ENCODE results near the gene RRP7A. TPM values are rescaled to one million over a fixed set of nuclear protein-coding genes. Genes with fewer than 3 reads are reported as not detected.
"Not testable (repeated sequence)": the region's sequence is repeated elsewhere in the genome, so short reads cannot be mapped to it uniquely, and the experiment has no call there.

The RRP7A gene
- total and polyA plus RNA-seq, 5 donors from 2014 or later = 29.8 to 56.0 (median 47.3) TPM

DNA sequence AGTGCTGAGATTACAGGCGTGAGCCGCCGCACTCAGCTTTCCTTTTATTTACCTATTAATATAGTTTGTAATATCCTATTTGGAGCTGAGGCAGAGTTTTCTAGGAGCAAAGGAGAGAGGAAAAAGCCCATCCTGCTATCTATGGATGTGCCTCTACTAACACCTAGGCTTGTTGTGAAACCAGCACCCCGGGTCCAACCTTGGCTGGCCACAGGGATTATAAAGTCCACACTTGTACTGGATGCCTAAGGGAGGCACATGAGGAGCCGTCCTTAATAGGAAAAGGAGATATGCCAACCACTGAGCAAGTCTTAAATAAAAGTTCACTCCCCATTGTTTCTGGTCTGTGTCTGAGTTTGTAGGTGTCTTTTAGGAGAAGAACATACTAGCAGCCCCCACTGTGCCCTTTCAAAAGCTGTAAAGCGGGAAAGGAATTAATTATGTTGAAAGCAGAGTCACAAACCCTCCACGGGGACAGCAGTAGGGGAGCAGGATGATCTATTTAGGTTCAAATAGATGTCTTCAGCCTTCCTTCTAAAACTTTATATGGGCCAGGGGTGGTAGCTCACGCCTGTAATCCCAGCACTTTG is 29.3 kb downstream of the RRP7A start:
- H3K27me3 ChIP-seq (ENCODE audit: control insufficient read depth, insufficient read depth, low read length) = no peaks in the 10 kb centered on the region
- Mint-ChIP-seq H3K27ac (no peak overlapping the region), H3K4me3 (no peak overlapping the region), H3K27me3 (peaks cover 16% of the 10 kb centered on the region), H3K4me1 (peaks cover 0 to 2% (median 0%) of the 10 kb centered on the region in 4 donors), H3K9me3 (no peaks in the 10 kb centered on the region), H3K36me3 (no peaks in the 10 kb centered on the region)
- H3K9me3 ChIP-seq (ENCODE audit: control insufficient read depth in 2 of 2, low read length in 2 of 2) = no peaks in the 10 kb centered on the region
- DNase-seq (no peak), ATAC-seq (ENCODE audit: low read depth in 2 of 2) (no peak)
- H3K4me1 ChIP-seq (ENCODE audit: control insufficient read depth, insufficient read depth, low read length, poor library complexity, severe bottlenecking) = no peaks in the 10 kb centered on the region
- no peak overlapping the region for H3K4me3 ChIP-seq (ENCODE audit: low read depth, low read length)
- no peak overlapping the region for H3K27ac ChIP-seq (ENCODE audit: insufficient read depth, low read length, poor library complexity, severe bottlenecking)
- no peaks in the 10 kb centered on the region for H3K36me3 ChIP-seq (ENCODE audit: control insufficient read depth, insufficient read depth, low read length)

DNA sequence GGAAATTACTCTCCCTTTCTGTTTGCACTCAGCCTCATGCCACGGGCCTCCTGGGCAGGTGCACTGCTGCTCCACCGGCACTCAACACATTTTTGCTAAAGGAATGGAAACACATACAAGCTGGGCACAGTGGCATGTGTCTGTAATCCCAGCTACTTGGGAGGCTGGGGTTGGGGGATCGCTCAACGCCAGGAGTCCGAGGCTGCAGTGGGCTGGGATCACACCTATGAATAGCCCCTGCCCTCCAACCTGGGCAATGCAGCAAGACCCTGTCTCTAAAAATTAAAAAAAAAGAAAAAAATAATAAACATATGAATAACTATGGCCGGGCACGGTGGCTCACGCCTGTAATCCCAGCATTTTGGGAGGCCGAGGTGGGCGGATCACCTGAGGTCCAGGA is 30.6 kb downstream of the RRP7A start:
- no peak for ATAC-seq (ENCODE audit: low read depth in 2 of 2)
- Histone ChIP-seq H3K27ac (ENCODE audit: insufficient read depth, low read length, poor library complexity, severe bottlenecking) (no peak overlapping the region), H3K4me3 (ENCODE audit: low read depth, low read length) (no peak overlapping the region), H3K36me3 (ENCODE audit: control insufficient read depth, insufficient read depth, low read length) (no peaks in the 10 kb centered on the region), H3K9me3 (ENCODE audit: control insufficient read depth in 2 of 2, low read length in 2 of 2) (no peaks in the 10 kb centered on the region), H3K4me1 (ENCODE audit: control insufficient read depth, insufficient read depth, low read length, poor library complexity, severe bottlenecking) (no peaks in the 10 kb centered on the region), H3K27me3 (ENCODE audit: control insufficient read depth, insufficient read depth, low read length) (no peaks in the 10 kb centered on the region)
- Mint-ChIP-seq H3K4me3 (no peak overlapping the region), H3K27ac (no peak overlapping the region), H3K36me3 (no peaks in the 10 kb centered on the region), H3K27me3 (peaks cover 10% of the 10 kb centered on the region), H3K4me1 (peaks cover 0 to 2% (median 0%) of the 10 kb centered on the region in 4 donors), H3K9me3 (no peaks in the 10 kb centered on the region)
- no peak for DNase-seq

- no peak overlapping the region for H3K4me3 ChIP-seq (ENCODE audit: low read depth, low read length)
- peaks cover 0 to 4% (median 1%) of the 10 kb centered on the region in 4 donors for H3K4me1 Mint-ChIP-seq
- no peaks in the 10 kb centered on the region for H3K4me1 ChIP-seq (ENCODE audit: control insufficient read depth, insufficient read depth, low read length, poor library complexity, severe bottlenecking)
- ATAC-seq (ENCODE audit: low read depth in 2 of 2) (no peak), DNase-seq (no peak)
- no peaks in the 10 kb centered on the region for H3K27me3 ChIP-seq (ENCODE audit: control insufficient read depth, insufficient read depth, low read length)
- H3K9me3 ChIP-seq (ENCODE audit: control insufficient read depth in 2 of 2, low read length in 2 of 2) = no peaks in the 10 kb centered on the region
- no peak overlapping the region for H3K4me3 Mint-ChIP-seq
- H3K27ac ChIP-seq (ENCODE audit: insufficient read depth, low read length, poor library complexity, severe bottlenecking) = no peak overlapping the region
- peaks cover 0 to 1% (median 0%) of the 10 kb centered on the region in 7 donors for H3K9me3 Mint-ChIP-seq
- H3K36me3 Mint-ChIP-seq = no peaks in the 10 kb centered on the region
- no peaks in the 10 kb centered on the region for H3K36me3 ChIP-seq (ENCODE audit: control insufficient read depth, insufficient read depth, low read length)
- H3K27ac Mint-ChIP-seq = no peak overlapping the region
- H3K27me3 Mint-ChIP-seq = peaks cover 19% of the 10 kb centered on the region
Observed at GRCh38 chr22:42484506-42484905, 35.1 kb downstream of the RRP7A start.

- not testable (repeated sequence) for ATAC-seq (ENCODE audit: low read depth in 2 of 2); H3K9me3 Mint-ChIP-seq
Observed at GRCh38 chr22:42483610-42484223, 35.9 kb downstream of the RRP7A start.

GRCh38 chr22:42475122-42475521 is 44.5 kb downstream of the RRP7A start:
- no peaks in the 10 kb centered on the region for H3K9me3 ChIP-seq (ENCODE audit: control insufficient read depth in 2 of 2, low read length in 2 of 2)
- H3K4me1 ChIP-seq (ENCODE audit: control insufficient read depth, insufficient read depth, low read length, poor library complexity, severe bottlenecking) = peaks cover 4% of the 10 kb centered on the region
- DNase-seq (no peak), ATAC-seq (ENCODE audit: low read depth in 2 of 2) (no peak)
- no peaks in the 10 kb centered on the region for H3K36me3 ChIP-seq (ENCODE audit: control insufficient read depth, insufficient read depth, low read length)
- H3K27ac ChIP-seq (ENCODE audit: insufficient read depth, low read length, poor library complexity, severe bottlenecking) = no peak overlapping the region
- Mint-ChIP-seq H3K27ac (peak overlapping the region in 1 of 3 donors; percentile 28), H3K4me3 (no peak overlapping the region), H3K4me1 (peaks cover 0 to 14% (median 11%) of the 10 kb centered on the region in 4 donors), H3K9me3 (no peaks in the 10 kb centered on the region), H3K27me3 (peaks cover 12% of the 10 kb centered on the region), H3K36me3 (no peaks in the 10 kb centered on the region)
- H3K4me3 ChIP-seq (ENCODE audit: low read depth, low read length) = no peak overlapping the region
- no peaks in the 10 kb centered on the region for H3K27me3 ChIP-seq (ENCODE audit: control insufficient read depth, insufficient read depth, low read length)

More at GRCh38 chr22:42483610-42484223, 35.9 kb downstream of the RRP7A start:
- H3K27me3 ChIP-seq (ENCODE audit: control insufficient read depth, insufficient read depth, low read length); H3K27ac ChIP-seq (ENCODE audit: insufficient read depth, low read length, poor library complexity, severe bottlenecking); H3K36me3 Mint-ChIP-seq; H3K27ac Mint-ChIP-seq; H3K9me3 ChIP-seq (ENCODE audit: control insufficient read depth in 2 of 2, low read length in 2 of 2); H3K4me3 ChIP-seq (ENCODE audit: low read depth, low read length); DNase-seq; H3K4me1 Mint-ChIP-seq; H3K4me3 Mint-ChIP-seq; H3K36me3 ChIP-seq (ENCODE audit: control insufficient read depth, insufficient read depth, low read length); H3K4me1 ChIP-seq (ENCODE audit: control insufficient read depth, insufficient read depth, low read length, poor library complexity, severe bottlenecking): not testable (repeated sequence)
- H3K27me3 Mint-ChIP-seq = peaks cover 20% of the 10 kb centered on the region

- peak in 1 of 2 donors; percentile 39 for ATAC-seq (ENCODE audit: low read depth in 2 of 2)
- Mint-ChIP-seq H3K4me3 (no peak overlapping the region), H3K9me3 (no peaks in the 10 kb centered on the region), H3K27ac (no peak overlapping the region), H3K36me3 (no peaks in the 10 kb centered on the region), H3K4me1 (peaks cover 0 to 8% (median 6%) of the 10 kb centered on the region in 4 donors), H3K27me3 (peaks cover 23% of the 10 kb centered on the region)
- H3K4me3 ChIP-seq (ENCODE audit: low read depth, low read length) = no peak overlapping the region
- H3K9me3 ChIP-seq (ENCODE audit: control insufficient read depth in 2 of 2, low read length in 2 of 2) = no peaks in the 10 kb centered on the region
- DNase-seq = peak in 2 of 3 donors; percentile 33 to 57
- H3K27me3 ChIP-seq (ENCODE audit: control insufficient read depth, insufficient read depth, low read length) = no peaks in the 10 kb centered on the region
- no peak overlapping the region for H3K27ac ChIP-seq (ENCODE audit: insufficient read depth, low read length, poor library complexity, severe bottlenecking)
- peaks cover 4% of the 10 kb centered on the region for H3K4me1 ChIP-seq (ENCODE audit: control insufficient read depth, insufficient read depth, low read length, poor library complexity, severe bottlenecking)
- no peaks in the 10 kb centered on the region for H3K36me3 ChIP-seq (ENCODE audit: control insufficient read depth, insufficient read depth, low read length)
Observed at GRCh38 chr22:42473484-42474193, 46.0 kb downstream of the RRP7A start.

- Histone ChIP-seq H3K4me1 (ENCODE audit: control insufficient read depth, insufficient read depth, low read length, poor library complexity, severe bottlenecking) (no peaks in the 10 kb centered on the region), H3K4me3 (ENCODE audit: low read depth, low read length) (no peak overlapping the region), H3K36me3 (ENCODE audit: control insufficient read depth, insufficient read depth, low read length) (no peaks in the 10 kb centered on the region), H3K27ac (ENCODE audit: insufficient read depth, low read length, poor library complexity, severe bottlenecking) (no peak overlapping the region), H3K27me3 (ENCODE audit: control insufficient read depth, insufficient read depth, low read length) (no peaks in the 10 kb centered on the region), H3K9me3 (ENCODE audit: control insufficient read depth in 2 of 2, low read length in 2 of 2) (no peaks in the 10 kb centered on the region)
- Mint-ChIP-seq H3K27me3 (peaks cover 26% of the 10 kb centered on the region), H3K4me1 (peaks cover 0 to 4% (median 0%) of the 10 kb centered on the region in 4 donors), H3K36me3 (no peaks in the 10 kb centered on the region), H3K9me3 (no peaks in the 10 kb centered on the region), H3K4me3 (no peak overlapping the region), H3K27ac (peak overlapping the region in 1 of 3 donors; percentile 35)
- no peak for DNase-seq
- no peak for ATAC-seq (ENCODE audit: low read depth in 2 of 2)
Observed at GRCh38 chr22:42472671-42473070, 46.9 kb downstream of the RRP7A start.
